WTC11 (cell line): ENCODE measurements around the gene NBAS.

Source experiments
- AFF4 ChIP-seq: sonication (generic); formaldehyde crosslinking; IDR thresholded peaks from 2 replicates; pipeline ENCODE4 v1.8.1; 2023; ENCODE audit warnings: mild to moderate bottlenecking, missing genetic modification reagents, borderline replicate concordance
- ATF2 ChIP-seq: sonication (generic); formaldehyde crosslinking; IDR thresholded peaks from 2 replicates; pipeline ENCODE4 v1.8.1; 2022; ENCODE audit warnings: low read depth, missing genetic modification reagents, borderline replicate concordance
- ATF3 ChIP-seq: sonication (generic); formaldehyde crosslinking; conservative IDR thresholded peaks from 2 replicates; pipeline ENCODE4 v1.8.1; 2022; ENCODE audit warnings: mild to moderate bottlenecking, missing genetic modification reagents
- CREB1 ChIP-seq: sonication (generic); formaldehyde crosslinking; IDR thresholded peaks from 2 replicates; pipeline ENCODE4 v1.8.0; 2023; ENCODE audit warnings: mild to moderate bottlenecking, missing genetic modification reagents
- CTCF ChIP-seq: fragments of 200-600 bp; IDR thresholded peaks from 2 replicates; pipeline ENCODE4 v1.8.0; 2022; ENCODE audit warnings: antibody characterized with exemption
- ESRRA ChIP-seq: sonication (generic); formaldehyde crosslinking; IDR thresholded peaks from 2 replicates; pipeline ENCODE4 v1.8.1; 2022; ENCODE audit warnings: mild to moderate bottlenecking, missing genetic modification reagents, borderline replicate concordance
- JUN ChIP-seq: sonication (generic); formaldehyde crosslinking; IDR thresholded peaks from 2 replicates; pipeline ENCODE4 v1.8.0; 2023; ENCODE audit warnings: mild to moderate bottlenecking, missing genetic modification reagents
- MAX ChIP-seq: sonication (generic); formaldehyde crosslinking; IDR thresholded peaks from 2 replicates; pipeline ENCODE4 v1.8.0; 2022; ENCODE audit warnings: mild to moderate bottlenecking, missing genetic modification reagents
- MXD4 ChIP-seq: fragments of 250-450 bp; sonication (Bioruptor Pico); IDR thresholded peaks from 2 replicates; pipeline ENCODE4 v1.8.0; 2021; ENCODE audit warnings: mild to moderate bottlenecking, moderate library complexity, borderline replicate concordance
- NFE2L1 ChIP-seq: sonication (generic); formaldehyde crosslinking; IDR thresholded peaks from 2 replicates; pipeline ENCODE4 v1.8.1; 2023; ENCODE audit warnings: missing genetic modification reagents
- RELA ChIP-seq: sonication (generic); formaldehyde crosslinking; IDR thresholded peaks from 2 replicates; pipeline ENCODE4 v1.8.1; 2022; ENCODE audit warnings: missing genetic modification reagents, mild to moderate bottlenecking, borderline replicate concordance
- ZNF263 ChIP-seq: sonication (generic); formaldehyde crosslinking; IDR thresholded peaks from 2 replicates; pipeline ENCODE4 v1.8.1; 2022; ENCODE audit warnings: low read depth, mild to moderate bottlenecking, moderate library complexity, missing genetic modification reagents
- ZNF317 ChIP-seq: sonication (generic); formaldehyde crosslinking; IDR thresholded peaks from 2 replicates; pipeline ENCODE4 v1.8.1; 2023; ENCODE audit warnings: low read depth, mild to moderate bottlenecking, moderate library complexity, missing genetic modification reagents, borderline replicate concordance
- ZNF512 ChIP-seq: sonication (generic); formaldehyde crosslinking; IDR thresholded peaks from 2 replicates; pipeline ENCODE4 v1.8.1; 2022; ENCODE audit warnings: missing genetic modification reagents, borderline replicate concordance

GRCh38 chr2:15591692-15592463, 30.7 kb upstream of the NBAS start, which contains the start of gene DDX1:
- TF ChIP-seq CTCF (no peak), ESRRA (CRISPR knock-in tag) (peak; percentile 74; the same call in 1 of the 2 replicates), JUN (peak; percentile 84), ATF2 (CRISPR knock-in tag) (no peak), ZNF512 (CRISPR knock-in tag) (no peak), AFF4 (CRISPR knock-in tag) (no peak; the same call in 1 of the 2 replicates), RELA (CRISPR knock-in tag) (peak; percentile 93), ZNF263 (CRISPR knock-in tag) (no peak), MXD4 (CRISPR knock-in tag) (no peak), ATF3 (CRISPR knock-in tag) (no peak), ZNF317 (CRISPR knock-in tag) (0 out of 2 replicates have a peak, but pooled peaks have one; percentile 28), CREB1 (CRISPR knock-in tag) (no peak), NFE2L1 (peak; percentile 58; the same call in 1 of the 2 replicates), MAX (CRISPR knock-in tag) (peak; percentile 98)
